Endothelial cell of umbilical vein (primary cell): ENCODE measurements around the gene SLC16A4. TPM values are rescaled to one million over a fixed set of nuclear protein-coding genes. Genes with fewer than 3 reads are reported as not detected.

Experiments used
- BruUV-seq: library from RNA; stranded (reverse); fragments of 400-500 nt; replicated peaks from 2 replicates; lab custom pipeline; 2021; lab: Mats Ljungman, UMichigan
- CTCF ChIA-PET: fragments of 300-600, 350-600 bp; sonication (Branson Sonifier 250); formaldehyde crosslinking; loops from one replicate; lab custom pipeline; 2021; ENCODE audit warnings: antibody characterized with exemption, inconsistent platforms; lab: Charles Lee
- POLR2A ChIA-PET: fragments of 300-600, 350-600 bp; sonication (Branson Sonifier 250); formaldehyde crosslinking; loops from one replicate; lab custom pipeline; 2021; ENCODE audit warnings: antibody characterized with exemption, inconsistent platforms; lab: Charles Lee
- DNase-seq: peaks from one replicate; pipeline ENCODE4 v3.0.0-alpha.2; 2011; ENCODE audit warnings: low read depth, low spot score
- FAIRE-seq: peaks from 2 replicates; lab custom pipeline; 2011; peaks lifted over from hg19 to GRCh38; lab: Jason Lieb, UNC
- H2AFZ ChIP-seq: 2 replicates; pipeline ENCODE4 v1.6.0; 2012; ENCODE audit warnings: low read depth, low read length, control low read depth, inconsistent platforms
- H3K27ac ChIP-seq: 2 replicates; pipeline ENCODE4 v1.5.1; 2011; ENCODE audit warnings: low read depth, mild to moderate bottlenecking, control low read depth, low read length, moderate library complexity; ENCODE audit not compliant: insufficient read depth
- H3K27me3 ChIP-seq, 2 experiments: 2 replicates each; pipeline versions ENCODE4 v1.6.0 to v1.6.1; 2011; ENCODE audit warnings: low read length in 2 of 2, mixed read lengths in 1 of 2; ENCODE audit not compliant: control insufficient read depth in 2 of 2, insufficient read depth in 2 of 2
- H3K36me3 ChIP-seq, 2 experiments: 2 replicates in 1 of 2; 3 replicates in 1 of 2; pipeline ENCODE4 v1.5.1; 2011; ENCODE audit warnings: low read length in 2 of 2, mild to moderate bottlenecking in 1 of 2, moderate library complexity in 1 of 2; ENCODE audit not compliant: control insufficient read depth in 2 of 2, insufficient read depth in 2 of 2; ENCODE audit errors: extremely low read depth in 1 of 2
- H3K4me1 ChIP-seq: 3 replicates; pipeline ENCODE4 v1.5.1; 2011; ENCODE audit warnings: mild to moderate bottlenecking, low read length; ENCODE audit not compliant: control insufficient read depth, insufficient read depth; ENCODE audit errors: extremely low read depth
- H3K4me2 ChIP-seq: 2 replicates; pipeline ENCODE4 v1.6.1; 2011; ENCODE audit warnings: low read length, control low read depth, mixed read lengths; ENCODE audit not compliant: insufficient read depth
- H3K4me3 ChIP-seq, 3 experiments: fragments of 200-600 bp in 1 of 3; sonication (generic), shearing (Covaris generic) in 1 of 3; replicated peaks in 1 of 3; 2 replicates each; pipeline ENCODE4 v1.5.1; 2011 to 2016; ENCODE audit warnings: control low read depth in 3 of 3, low read length in 3 of 3, mild to moderate bottlenecking in 2 of 3, inconsistent platforms in 1 of 3, low read depth in 1 of 3, moderate library complexity in 1 of 3; ENCODE audit not compliant: insufficient read depth in 1 of 3
- H3K79me2 ChIP-seq: 2 replicates; pipeline ENCODE4 v1.6.0; 2012; ENCODE audit warnings: low read length, inconsistent platforms; ENCODE audit not compliant: control insufficient read depth, insufficient read depth
- H3K9ac ChIP-seq: replicated peaks from 2 replicates; pipeline ENCODE3; 2011; ENCODE audit warnings: low read length, control low read depth; ENCODE audit not compliant: insufficient read depth; ENCODE audit errors: extremely low read depth
- H3K9me1 ChIP-seq: replicated peaks from 3 replicates; pipeline ENCODE4 v1.6.0; 2011; ENCODE audit warnings: mild to moderate bottlenecking, low read length; ENCODE audit not compliant: control insufficient read depth, insufficient read depth; ENCODE audit errors: extremely low read depth
- H3K9me3 ChIP-seq: replicated peaks from 2 replicates; pipeline ENCODE4 v1.5.1; 2012; ENCODE audit warnings: low read length, inconsistent platforms; ENCODE audit not compliant: control insufficient read depth, insufficient read depth
- H4K20me1 ChIP-seq: replicated peaks from 2 replicates; pipeline ENCODE3; 2011; ENCODE audit warnings: mild to moderate bottlenecking, low read length; ENCODE audit not compliant: control insufficient read depth, insufficient read depth; ENCODE audit errors: extremely low read depth
- CTCF ChIP-seq, 2 donors: IDR thresholded peaks; 1 replicate in 1 of 2; 2 replicates in 1 of 2; pipeline ENCODE4 v1.5.1; 2011; ENCODE audit warnings: low read length in 2 of 2, mild to moderate bottlenecking in 2 of 2, moderate library complexity in 2 of 2, control low read depth in 1 of 2, inconsistent platforms in 1 of 2, low read depth in 1 of 2; ENCODE audit not compliant: insufficient read depth in 1 of 2; ENCODE audit errors: extremely low read depth in 1 of 2
- EZH2 ChIP-seq: IDR thresholded peaks from 2 replicates; pipeline ENCODE4 v1.6.1; 2012; ENCODE audit warnings: borderline replicate concordance, low read depth, mild to moderate bottlenecking, moderate library complexity, low read length, inconsistent platforms; ENCODE audit not compliant: severe bottlenecking
- FOS ChIP-seq: IDR thresholded peaks from 2 replicates; pipeline ENCODE4 v1.6.1; 2011; ENCODE audit warnings: mild to moderate bottlenecking, low read length, moderate library complexity, borderline replicate concordance; ENCODE audit not compliant: insufficient read depth
- GATA2 ChIP-seq: IDR thresholded peaks from 2 replicates; pipeline ENCODE4 v1.7.0; 2011; ENCODE audit warnings: low read depth, mild to moderate bottlenecking, moderate library complexity, mixed read lengths, low read length; ENCODE audit not compliant: insufficient read length, insufficient read depth
- JUN ChIP-seq: IDR thresholded peaks from 2 replicates; pipeline ENCODE4 v1.6.1; 2011; ENCODE audit warnings: borderline replicate concordance, low read depth; ENCODE audit not compliant: insufficient read length, insufficient read depth
- MAX ChIP-seq: IDR thresholded peaks from 2 replicates; pipeline ENCODE4 v1.6.1; 2011; ENCODE audit not compliant: insufficient read depth, insufficient read length
- MYC ChIP-seq: IDR thresholded peaks from one replicate; pipeline ENCODE4 v1.6.1; 2011; ENCODE audit warnings: mild to moderate bottlenecking, low read depth, low read length
- POLR2A ChIP-seq: IDR thresholded peaks from 2 replicates; pipeline ENCODE4 v1.6.1; 2012; ENCODE audit warnings: low read depth, mild to moderate bottlenecking, control low read depth, low read length
- POLR2AphosphoS5 ChIP-seq: IDR thresholded peaks from 2 replicates; pipeline ENCODE4 v1.6.1; 2012; ENCODE audit warnings: low read depth, mild to moderate bottlenecking, control low read depth, low read length, moderate library complexity; ENCODE audit not compliant: insufficient read depth
- dilution Hi-C: fragments of 300-500 bp; cut with MboI; formaldehyde crosslinking; loops from one replicate; pipeline ENCODE4 v1.15.0; 2019; ENCODE audit warnings: low sequenced_read_pairs; ENCODE audit not compliant: extremely low pct_ligation_motif_present
- intact Hi-C: fragments of 100-400 bp; cut with micrococcal nuclease; formaldehyde crosslinking; loops from one replicate; pipeline ENCODE4 v1.10.0; 2022
- polyA plus RNA-seq, 4 experiments: library from polyadenylated mRNA; depleted of rRNA in 3 of 4; stranded (reverse) in 3 of 4; unstranded in 1 of 4; fragments of >200 nt; gene quantifications; 2 replicates each; pipeline versions ENCODE4 v1.2.1 to v1.2.3, GENCODE V29; 2011 to 2012; ENCODE audit warnings: missing spikeins in 1 of 4
- total RNA-seq: library from RNA; stranded (reverse); gene quantifications from 2 replicates; pipeline ENCODE4 v1.2.3, GENCODE V29; 2021

The SLC16A4 gene
- total and polyA plus RNA-seq, 2 donors (not counting 3 experiments of a cell fraction or from before 2014, with no cell fraction given), result 2.8 to 7.2 TPM

- Histone ChIP-seq H3K27me3 (peaks cover 9 to 16% of the 10 kb centered on the region in 2 experiments), H3K9ac (no peak overlapping the region), H3K79me2 (no peaks in the 10 kb centered on the region), H3K27ac (no peak overlapping the region), H3K4me3 (no peak overlapping the region), H4K20me1 (no peaks in the 10 kb centered on the region), H3K9me1 (no peaks in the 10 kb centered on the region), H3K36me3 (no peaks in the 10 kb centered on the region), H2AFZ (no peak overlapping the region), H3K9me3 (no peaks in the 10 kb centered on the region), H3K4me1 (no peaks in the 10 kb centered on the region), H3K4me2 (no peak overlapping the region)
- dilution Hi-C loops, result no loop called here
- intact Hi-C loops, result no loop called here
- no peak for TF ChIP-seq POLR2A
- TF ChIP-seq POLR2AphosphoS5, result no peak
- TF ChIP-seq JUN, result no peak
- TF ChIP-seq FOS, result no peak
- no peak for TF ChIP-seq EZH2
- TF ChIP-seq MAX, result no peak
- TF ChIP-seq GATA2, result no peak
- no peak for TF ChIP-seq MYC
- TF ChIP-seq CTCF (IDR thresholded peaks at IDR 0.05; ENCODE audit: extremely low read depth in 1 of 2, insufficient read depth in 1 of 2, low read depth in 1 of 2, low read length in 2 of 2), result no peak
- FAIRE-seq (no peak), DNase-seq (no peak)
- ChIA-PET POLR2A (no interaction called here), CTCF (interaction anchor here (0.7 to 2.6 kb wide), 3 partner anchors 26 to 225 kb away, joined by 3 to 11 read pairs (median 8); no protein-coding TSS in a partner anchor)
- no TSS peak for BruUV-seq
Observed at GRCh38 chr1:110433803-110434202, 43.0 kb upstream of the SLC16A4 start.
